Activated CD4-positive, alpha-beta T cell treated with anti-CD3 and anti-CD28 coated beads, Interleukin-2, amount 10 ng/mL, durations not matched to agents 7 days and 5 days (primary cell): Measurements from ENCODE around the gene OXT. TPM values are rescaled to one million over a fixed set of nuclear protein-coding genes. Genes with fewer than 3 reads are reported as not detected.
"Not testable (repeated sequence)": the region's sequence is repeated elsewhere in the genome, so short reads cannot be mapped to it uniquely, and the experiment has no call there.

Experiments used
- CTCF ChIA-PET: fragments of 350-600 bp; sonication (Branson Sonifier 250); formaldehyde crosslinking; loops from one replicate; lab custom pipeline; 2021; ENCODE audit warnings: antibody characterized with exemption; lab: Charles Lee
- POLR2A ChIA-PET: fragments of 350-600 bp; sonication (Branson Sonifier 250); formaldehyde crosslinking; loops from one replicate; lab custom pipeline; 2021; ENCODE audit warnings: antibody characterized with exemption; lab: Charles Lee
- DNase-seq: peaks from one replicate; pipeline ENCODE4 v3.0.0-alpha.2; 2020
- H3K27ac Mint-ChIP-seq: one replicate; pipeline ENCODE4 v1.8.0; 2021; ENCODE audit warnings: mild to moderate bottlenecking, moderate library complexity, mixed read lengths
- H3K27me3 Mint-ChIP-seq: one replicate; pipeline ENCODE4 v1.8.0; 2021; ENCODE audit warnings: mixed read lengths
- H3K36me3 Mint-ChIP-seq: one replicate; pipeline ENCODE4 v1.8.0; 2021; ENCODE audit warnings: low read depth, mixed read lengths
- H3K4me1 Mint-ChIP-seq: one replicate; pipeline ENCODE4 v1.8.0; 2021; ENCODE audit warnings: mixed read lengths
- H3K4me3 Mint-ChIP-seq: one replicate; pipeline ENCODE4 v1.8.0; 2021; ENCODE audit warnings: mild to moderate bottlenecking, moderate library complexity, mixed read lengths
- H3K9me3 Mint-ChIP-seq: one replicate; pipeline ENCODE4 v1.8.0; 2021; ENCODE audit warnings: mixed read lengths
- total RNA-seq, 2 experiments: library from RNA; stranded (reverse); gene quantifications; one replicate each; pipeline ENCODE4 v1.2.3, GENCODE V29; 2021

OXT gene
- not detected for total RNA-seq

DNA sequence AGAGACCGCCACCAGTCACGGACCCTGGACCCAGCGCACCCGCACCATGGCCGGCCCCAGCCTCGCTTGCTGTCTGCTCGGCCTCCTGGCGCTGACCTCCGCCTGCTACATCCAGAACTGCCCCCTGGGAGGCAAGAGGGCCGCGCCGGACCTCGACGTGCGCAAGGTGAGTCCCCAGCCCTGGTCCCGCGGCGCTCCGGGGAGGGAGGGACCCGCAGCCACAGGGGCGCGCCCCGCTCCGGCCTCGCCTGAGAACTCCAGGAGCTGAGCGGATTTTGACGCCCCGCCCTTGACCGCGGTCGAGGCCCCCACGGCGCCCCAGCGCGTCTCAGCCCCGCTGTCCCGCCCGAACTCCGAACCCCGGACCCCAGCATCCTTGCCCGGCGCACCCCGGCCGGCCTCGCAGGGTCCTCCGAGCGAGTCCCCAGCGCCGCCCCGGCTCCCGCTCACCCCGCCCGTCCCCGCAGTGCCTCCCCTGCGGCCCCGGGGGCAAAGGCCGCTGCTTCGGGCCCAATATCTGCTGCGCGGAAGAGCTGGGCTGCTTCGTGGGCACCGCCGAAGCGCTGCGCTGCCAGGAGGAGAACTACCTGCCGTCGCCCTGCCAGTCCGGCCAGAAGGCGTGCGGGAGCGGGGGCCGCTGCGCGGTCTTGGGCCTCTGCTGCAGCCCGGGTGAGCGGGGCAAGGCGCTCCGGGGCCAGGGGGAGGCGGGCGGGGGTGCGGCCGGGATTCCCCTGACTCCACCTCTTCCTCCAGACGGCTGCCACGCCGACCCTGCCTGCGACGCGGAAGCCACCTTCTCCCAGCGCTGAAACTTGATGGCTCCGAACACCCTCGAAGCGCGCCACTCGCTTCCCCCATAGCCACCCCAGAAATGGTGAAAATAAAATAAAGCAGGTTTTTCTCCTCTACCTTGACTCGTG is at the start of gene OXT:
OXT (plus strand) TSS at position 11 of the 920 bp plus-strand sequence; CDS start at position 47, 36 bp downstream.
- Mint-ChIP-seq H3K9me3 (peaks cover 2% of the 10 kb centered on the region), H3K4me3 (peak within 1 kb of the TSS; percentile 68), H3K36me3 (no peaks in the 10 kb centered on the region), H3K27me3 (peaks cover 7% of the 10 kb centered on the region), H3K4me1 (peaks cover 40% of the 10 kb centered on the region), H3K27ac (peak within 1 kb of the TSS; percentile 69)
- ChIA-PET POLR2A (no interaction called here), CTCF (interaction anchor here (0.6 to 1.3 kb wide), 4 partner anchors 8 to 245 kb away, joined by 3 to 7 read pairs (median 3); no protein-coding TSS in a partner anchor)
- DNase-seq: peak; percentile 69

GRCh38 chr20:3021777-3022176 is 49.6 kb upstream of the OXT start:
- no peak overlapping the region for H3K27ac Mint-ChIP-seq
- ChIA-PET POLR2A (no interaction called here), CTCF (interaction anchor here (0.5 kb wide), 1 partner anchor 438 kb away, joined by 3 read pairs; no protein-coding TSS in a partner anchor)
- no peaks in the 10 kb centered on the region for H3K27me3 Mint-ChIP-seq
- H3K36me3 Mint-ChIP-seq: peaks cover 47% of the 10 kb centered on the region
- DNase-seq: no peak
- H3K9me3 Mint-ChIP-seq: no peaks in the 10 kb centered on the region
- no peak overlapping the region for H3K4me3 Mint-ChIP-seq
- H3K4me1 Mint-ChIP-seq: no peaks in the 10 kb centered on the region

DNA sequence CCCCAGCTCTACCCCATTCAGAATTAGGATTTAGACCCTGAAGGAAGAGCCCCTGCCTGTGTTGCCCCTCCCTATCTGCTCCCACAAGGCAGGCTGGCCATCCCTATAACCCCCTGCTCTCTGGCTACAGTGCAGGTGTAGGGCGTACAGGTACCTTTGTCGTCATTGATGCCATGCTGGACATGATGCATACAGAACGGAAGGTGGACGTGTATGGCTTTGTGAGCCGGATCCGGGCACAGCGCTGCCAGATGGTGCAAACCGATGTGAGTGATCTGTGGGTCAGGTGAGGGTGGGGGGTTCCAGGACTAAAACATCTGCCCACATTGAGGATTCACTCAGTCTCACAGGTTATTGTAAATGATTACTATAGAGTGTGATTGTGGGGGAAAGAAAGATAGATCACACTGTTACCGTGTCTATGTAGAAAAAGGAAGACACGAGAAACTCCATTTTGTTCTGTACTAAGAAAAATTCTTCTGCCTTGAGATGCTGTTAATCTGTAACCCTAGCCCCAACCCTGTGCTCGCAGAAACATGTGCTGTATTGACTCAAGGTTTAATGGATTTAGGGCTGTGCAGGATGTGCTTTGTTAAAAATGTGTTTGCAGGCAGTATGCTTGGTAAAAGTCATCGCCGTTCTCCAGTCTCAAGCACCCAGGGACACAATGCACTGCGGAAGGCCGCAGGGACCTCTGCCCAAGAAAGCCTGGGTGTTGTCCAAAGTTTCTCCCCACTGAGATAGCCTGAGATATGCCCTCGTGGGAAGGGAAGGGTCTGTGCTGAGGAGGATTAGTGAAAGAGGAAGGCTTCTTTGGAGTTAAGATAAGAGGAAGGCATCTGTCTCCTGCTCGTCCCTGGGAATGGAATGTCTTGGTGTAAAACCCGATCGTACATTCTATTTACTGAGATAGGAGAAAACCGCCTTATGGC is 48.6 kb upstream of the OXT start:
- H3K4me1 Mint-ChIP-seq, POLR2A ChIA-PET, H3K4me3 Mint-ChIP-seq, DNase-seq, H3K27ac Mint-ChIP-seq, H3K9me3 Mint-ChIP-seq, H3K27me3 Mint-ChIP-seq: not testable (repeated sequence)
- H3K36me3 Mint-ChIP-seq: peaks cover 46% of the 10 kb centered on the region
- CTCF ChIA-PET: interaction anchor here (0.5 kb wide), 1 partner anchor 437 kb away, joined by 3 read pairs; no protein-coding TSS in a partner anchor

- POLR2A ChIA-PET: no interaction called here
- Mint-ChIP-seq H3K36me3 (peaks cover 37% of the 10 kb centered on the region), H3K4me1 (no peaks in the 10 kb centered on the region), H3K27ac (no peak overlapping the region), H3K27me3 (no peaks in the 10 kb centered on the region), H3K9me3 (no peaks in the 10 kb centered on the region), H3K4me3 (no peak overlapping the region)
- CTCF ChIA-PET: interaction anchor here (0.6 to 2.1 kb wide), 4 partner anchors 12 to 238 kb away, joined by 4 to 7 read pairs (median 4); no protein-coding TSS in a partner anchor
- DNase-seq: no peak
These were observed 43.4 kb upstream of the OXT start for GRCh38 chr20:3027987-3028386.

GRCh38 chr20:3031524-3032147 is 39.8 kb upstream of the OXT start:
- H3K9me3 Mint-ChIP-seq: no peaks in the 10 kb centered on the region
- H3K36me3 Mint-ChIP-seq: peaks cover 24% of the 10 kb centered on the region
- POLR2A ChIA-PET: no interaction called here
- no peak overlapping the region for H3K27ac Mint-ChIP-seq
- DNase-seq: no peak
- H3K4me3 Mint-ChIP-seq: no peak overlapping the region
- CTCF ChIA-PET: no interaction called here
- no peaks in the 10 kb centered on the region for H3K27me3 Mint-ChIP-seq
- H3K4me1 Mint-ChIP-seq: no peaks in the 10 kb centered on the region

DNA sequence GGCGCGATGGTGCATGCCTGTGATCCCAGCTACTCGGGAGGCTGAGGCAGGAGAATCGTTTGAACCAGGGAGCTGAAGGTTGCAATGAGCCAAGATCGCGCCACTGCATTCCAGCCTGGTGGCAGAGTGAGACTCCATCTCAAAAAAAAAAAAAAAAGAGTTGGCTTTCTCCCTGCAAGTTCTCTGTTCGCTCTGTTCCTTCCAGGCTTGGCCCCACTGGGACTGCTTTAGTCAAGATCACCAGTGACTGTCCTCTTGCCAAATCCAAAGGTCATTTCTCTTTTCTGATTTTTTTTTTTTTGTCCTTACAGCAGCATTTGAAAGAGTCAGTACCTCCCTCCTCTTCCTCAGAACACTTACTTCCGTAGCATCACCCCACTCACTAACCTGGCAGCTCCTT is 38.8 kb upstream of the OXT start:
- no peak for DNase-seq
- POLR2A ChIA-PET: no interaction called here
- H3K4me1 Mint-ChIP-seq: no peaks in the 10 kb centered on the region
- no peak overlapping the region for H3K27ac Mint-ChIP-seq
- H3K9me3 Mint-ChIP-seq: no peaks in the 10 kb centered on the region
- no peak overlapping the region for H3K4me3 Mint-ChIP-seq
- H3K27me3 Mint-ChIP-seq: no peaks in the 10 kb centered on the region
- CTCF ChIA-PET: interaction anchor here (0.6 kb wide), 1 partner anchor 46 kb away, joined by 3 read pairs; no protein-coding TSS in a partner anchor
- H3K36me3 Mint-ChIP-seq: peaks cover 16% of the 10 kb centered on the region

GRCh38 chr20:3037654-3038053 is 33.8 kb upstream of the OXT start:
- ChIA-PET POLR2A (no interaction called here), CTCF (no interaction called here)
- H3K9me3 Mint-ChIP-seq: no peaks in the 10 kb centered on the region
- H3K4me1 Mint-ChIP-seq: peaks cover 22% of the 10 kb centered on the region
- H3K4me3 Mint-ChIP-seq: no peak overlapping the region
- peaks cover 32% of the 10 kb centered on the region for H3K36me3 Mint-ChIP-seq
- H3K27ac Mint-ChIP-seq: no peak overlapping the region
- H3K27me3 Mint-ChIP-seq: no peaks in the 10 kb centered on the region
- no peak for DNase-seq

DNA sequence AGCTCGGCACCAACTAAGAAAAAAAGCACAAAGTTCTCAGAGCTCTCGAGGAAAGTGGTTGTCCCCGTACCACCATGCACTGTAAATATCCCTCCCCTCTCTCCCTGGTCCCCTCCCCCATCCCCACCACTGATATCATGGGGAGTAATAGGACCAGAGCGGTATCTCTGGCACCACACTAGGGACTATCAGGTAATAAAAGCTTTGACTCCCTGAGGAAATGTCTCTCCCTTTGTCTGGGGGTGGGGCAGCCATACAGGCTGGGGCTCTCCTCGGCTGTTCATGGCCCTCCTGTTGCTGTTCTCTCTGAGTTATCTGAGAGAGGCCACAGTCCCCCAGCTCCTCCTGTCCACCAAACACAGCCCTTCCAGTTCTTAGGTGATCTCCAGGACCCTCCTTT is 33.0 kb upstream of the OXT start:
- no peak for DNase-seq
- POLR2A ChIA-PET: no interaction called here
- H3K27me3 Mint-ChIP-seq: no peaks in the 10 kb centered on the region
- no peaks in the 10 kb centered on the region for H3K9me3 Mint-ChIP-seq
- no peak overlapping the region for H3K27ac Mint-ChIP-seq
- no peak overlapping the region for H3K4me3 Mint-ChIP-seq
- peaks cover 22% of the 10 kb centered on the region for H3K4me1 Mint-ChIP-seq
- H3K36me3 Mint-ChIP-seq: peaks cover 32% of the 10 kb centered on the region
- CTCF ChIA-PET: interaction anchor here (0.6 to 0.8 kb wide), 2 partner anchors 9 to 15 kb away, joined by 3 read pairs; no protein-coding TSS in a partner anchor

DNA sequence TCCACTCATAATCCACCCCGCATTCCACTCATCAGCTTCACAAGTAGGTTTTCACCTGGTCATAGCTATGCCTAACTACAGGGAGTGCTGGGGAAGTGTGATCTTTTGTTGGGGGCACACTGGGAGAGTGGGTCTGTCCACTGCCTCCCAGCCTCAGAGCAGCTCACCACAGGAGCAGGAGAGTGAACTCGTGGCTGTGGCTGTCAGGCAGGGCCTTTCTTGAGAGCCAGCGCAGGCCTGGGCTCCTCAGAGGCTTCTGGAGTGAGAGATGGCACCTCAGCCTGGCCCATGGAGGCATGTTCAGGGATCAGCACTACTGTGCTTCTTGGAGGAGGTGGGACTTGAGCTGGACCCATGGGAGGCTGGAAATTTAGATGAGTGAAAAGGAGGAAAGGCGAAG is 32.0 kb upstream of the OXT start:
- H3K9me3 Mint-ChIP-seq: no peaks in the 10 kb centered on the region
- no peak for DNase-seq
- ChIA-PET CTCF (interaction anchor here (0.6 to 0.8 kb wide), 2 partner anchors 10 to 231 kb away, joined by 3 read pairs; no protein-coding TSS in a partner anchor), POLR2A (no interaction called here)
- peak overlapping the region; percentile 64 for H3K27ac Mint-ChIP-seq
- no peak overlapping the region for H3K4me3 Mint-ChIP-seq
- peaks cover 32% of the 10 kb centered on the region for H3K36me3 Mint-ChIP-seq
- H3K4me1 Mint-ChIP-seq: peaks cover 22% of the 10 kb centered on the region
- H3K27me3 Mint-ChIP-seq: no peaks in the 10 kb centered on the region

- Mint-ChIP-seq H3K27ac (peak overlapping the region; percentile 65), H3K4me1 (peaks cover 24% of the 10 kb centered on the region), H3K27me3 (no peaks in the 10 kb centered on the region), H3K4me3 (no peak overlapping the region), H3K9me3 (no peaks in the 10 kb centered on the region), H3K36me3 (peaks cover 32% of the 10 kb centered on the region)
- CTCF ChIA-PET: interaction anchor here (0.6 kb wide), 1 partner anchor 232 kb away, joined by 3 read pairs; no protein-coding TSS in a partner anchor
- POLR2A ChIA-PET: no interaction called here
- DNase-seq: no peak
These were observed 31.3 kb upstream of the OXT start for GRCh38 chr20:3040086-3040485.

- Mint-ChIP-seq H3K27ac (peak overlapping the region; percentile 70), H3K9me3 (no peaks in the 10 kb centered on the region), H3K4me1 (peaks cover 32% of the 10 kb centered on the region), H3K27me3 (no peaks in the 10 kb centered on the region), H3K4me3 (no peak overlapping the region), H3K36me3 (peaks cover 31% of the 10 kb centered on the region)
- ChIA-PET CTCF (interaction anchor here (0.6 to 1.5 kb wide), 3 partner anchors 11 to 69 kb away, joined by 3 to 8 read pairs (median 3); no protein-coding TSS in a partner anchor), POLR2A (no interaction called here)
- no peak for DNase-seq
These were observed 29.5 kb upstream of the OXT start for GRCh38 chr20:3041854-3042409.

- H3K27ac Mint-ChIP-seq: no peak overlapping the region
- ChIA-PET POLR2A (no interaction called here), CTCF (interaction anchor here (1.0 to 1.5 kb wide), 2 partner anchors 11 to 22 kb away, joined by 3 to 8 read pairs; no protein-coding TSS in a partner anchor)
These were observed 28.8 kb upstream of the OXT start for GRCh38 chr20:3042625-3043024.

More at GRCh38 chr20:3042625-3043024, 28.8 kb upstream of the OXT start:
- H3K9me3 Mint-ChIP-seq: no peaks in the 10 kb centered on the region
- H3K4me1 Mint-ChIP-seq: peaks cover 37% of the 10 kb centered on the region
- H3K4me3 Mint-ChIP-seq: no peak overlapping the region
- H3K36me3 Mint-ChIP-seq: peaks cover 31% of the 10 kb centered on the region
- H3K27me3 Mint-ChIP-seq: no peaks in the 10 kb centered on the region
- no peak for DNase-seq
